ENCODE measurements around the gene CCT5. TPM values are rescaled to one million over a fixed set of nuclear protein-coding genes. Genes with fewer than 3 reads are reported as not detected.

The CCT5 gene
- total and polyA plus RNA-seq, 2 donors (not counting 1 experiment from before 2014, with no cell fraction given), result 74.3 to 77.7 TPM

- no CpG with 5 or more reads among the region's 4 CpGs for WGBS (ENCODE audit: insufficient coverage)
- Mint-ChIP-seq H3K9me3 (ENCODE audit: insufficient read depth) (no peaks in the 10 kb centered on the region), H3K4me1 (no peaks in the 10 kb centered on the region), H3K27me3 (no peaks in the 10 kb centered on the region), H3K27ac (no peak overlapping the region), H3K4me3 (no peak overlapping the region)
- peaks cover 0 to 2% (median 0%) of the 10 kb centered on the region in 3 donors for H3K9me3 ChIP-seq (ENCODE audit: control extremely low read depth in 1 of 3, control insufficient read depth in 2 of 3, insufficient read depth in 1 of 3, low read length in 2 of 3)
- no peaks in the 10 kb centered on the region for H3K36me3 ChIP-seq (replicated peaks in 1 of 2; ENCODE audit: control extremely low read depth in 1 of 2, control insufficient read depth in 1 of 2, extremely low read depth in 1 of 2, insufficient read depth in 2 of 2, low read length in 1 of 2)
- H3K79me2 ChIP-seq (ENCODE audit: control insufficient read depth, insufficient read depth, low read length), result no peaks in the 10 kb centered on the region
- no peak for DNase-seq
- no peaks in the 10 kb centered on the region for H4K20me1 ChIP-seq (ENCODE audit: control insufficient read depth, insufficient read depth, low read length, poor library complexity, severe bottlenecking)
- no peaks in the 10 kb centered on the region for H3K4me1 ChIP-seq (ENCODE audit: control insufficient read depth in 2 of 2, insufficient read depth in 2 of 2, low read length in 2 of 2)
- no peak overlapping the region for H2AFZ ChIP-seq (ENCODE audit: insufficient read depth, low read depth, low read length, poor library complexity, severe bottlenecking)
- H3K4me2 ChIP-seq (replicated peaks; ENCODE audit: low read depth, low read length, poor library complexity, severe bottlenecking), result no peak overlapping the region
- TF ChIP-seq EZH2 (IDR thresholded peaks at IDR 0.05; ENCODE audit: borderline replicate concordance, insufficient read depth, low read depth, low read length, poor library complexity, severe bottlenecking) (no peak), CTCF (IDR thresholded peaks at IDR 0.05) (no peak)
- no peaks in the 10 kb centered on the region for H3K27me3 ChIP-seq (replicated peaks in 1 of 4; ENCODE audit: control extremely low read depth in 1 of 4, control insufficient read depth in 3 of 4, insufficient read depth in 4 of 4, low read length in 3 of 4)
- ChIA-PET POLR2A (no interaction called here), CTCF (no interaction called here)
- no peak overlapping the region for H3K27ac ChIP-seq (ENCODE audit: low read length in 2 of 2)
- intact Hi-C loops (cut with micrococcal nuclease), result no loop called here
- no peak overlapping the region for H3K9ac ChIP-seq (ENCODE audit: low read length)
- H3K4me3 ChIP-seq (ENCODE audit: control extremely low read depth in 1 of 5, extremely low read depth in 1 of 5, insufficient read depth in 1 of 5, low read depth in 2 of 5, low read length in 4 of 5), result no peak overlapping the region
- no peak for ATAC-seq (ENCODE audit: low read depth)
Observed at GRCh38 chr5:10219068-10219467, 31.0 kb upstream of the CCT5 start.

- no peak overlapping the region for H3K4me3 ChIP-seq (ENCODE audit: control extremely low read depth in 1 of 5, extremely low read depth in 1 of 5, insufficient read depth in 1 of 5, low read depth in 2 of 5, low read length in 4 of 5)
- H3K27me3 ChIP-seq (replicated peaks in 1 of 4; ENCODE audit: control extremely low read depth in 1 of 4, control insufficient read depth in 3 of 4, insufficient read depth in 4 of 4, low read length in 3 of 4), result no peaks in the 10 kb centered on the region
- no peaks in the 10 kb centered on the region for H3K9me3 Mint-ChIP-seq (ENCODE audit: insufficient read depth)
- ChIA-PET POLR2A (no interaction called here), CTCF (no interaction called here)
- H3K4me1 Mint-ChIP-seq, result no peaks in the 10 kb centered on the region
- DNase-seq, result no peak
- WGBS (ENCODE audit: insufficient coverage), result 96% methylated on average over 7 of the region's 8 CpGs
- intact Hi-C loops (cut with micrococcal nuclease), result no loop called here
- H4K20me1 ChIP-seq (ENCODE audit: control insufficient read depth, insufficient read depth, low read length, poor library complexity, severe bottlenecking), result no peaks in the 10 kb centered on the region
- H3K79me2 ChIP-seq (ENCODE audit: control insufficient read depth, insufficient read depth, low read length), result no peaks in the 10 kb centered on the region
- no peaks in the 10 kb centered on the region for H3K27me3 Mint-ChIP-seq
- H2AFZ ChIP-seq (ENCODE audit: insufficient read depth, low read depth, low read length, poor library complexity, severe bottlenecking), result no peak overlapping the region
- no peak for TF ChIP-seq EZH2 (IDR thresholded peaks at IDR 0.05; ENCODE audit: borderline replicate concordance, insufficient read depth, low read depth, low read length, poor library complexity, severe bottlenecking)
- no peak for TF ChIP-seq CTCF (IDR thresholded peaks at IDR 0.05)
- no peaks in the 10 kb centered on the region for H3K4me1 ChIP-seq (ENCODE audit: control insufficient read depth in 2 of 2, insufficient read depth in 2 of 2, low read length in 2 of 2)
- no peak overlapping the region for H3K27ac Mint-ChIP-seq
- no peak for ATAC-seq (ENCODE audit: low read depth)
- H3K4me3 Mint-ChIP-seq, result no peak overlapping the region
- H3K4me2 ChIP-seq (replicated peaks; ENCODE audit: low read depth, low read length, poor library complexity, severe bottlenecking), result no peak overlapping the region
- no peaks in the 10 kb centered on the region for H3K36me3 ChIP-seq (replicated peaks in 1 of 2; ENCODE audit: control extremely low read depth in 1 of 2, control insufficient read depth in 1 of 2, extremely low read depth in 1 of 2, insufficient read depth in 2 of 2, low read length in 1 of 2)
- H3K27ac ChIP-seq (ENCODE audit: low read length in 2 of 2), result no peak overlapping the region
- H3K9me3 ChIP-seq (ENCODE audit: control extremely low read depth in 1 of 3, control insufficient read depth in 2 of 3, insufficient read depth in 1 of 3, low read length in 2 of 3), result peaks cover 0 to 9% (median 4%) of the 10 kb centered on the region in 3 donors
- H3K9ac ChIP-seq (ENCODE audit: low read length), result no peak overlapping the region
Observed at GRCh38 chr5:10220248-10220647, 29.8 kb upstream of the CCT5 start.
